Stimulated activated CD4-positive, alpha-beta T cell treated with anti-CD3 and anti-CD28 coated beads, Interleukin-4, amount 100 ng/mL, for 24 hours (primary cell): ENCODE measurements around the gene SQSTM1.
"Not testable (repeated sequence)": the region's sequence is repeated elsewhere in the genome, so short reads cannot be mapped to it uniquely, and the experiment has no call there.

Experiments
- DNase-seq: peaks from one replicate; pipeline ENCODE4 v3.0.0-alpha.2; 2020

The SQSTM1 gene

GRCh38 chr5:179820483-179821297 lies at the start of gene SQSTM1:
Gene SQSTM1 (plus strand): TSS chr5:179820905. CDS start chr5:179820937, 32 bp downstream.
- DNase-seq = peak; percentile 78

GRCh38 chr5:179771311-179771895 lies 49.3 kb upstream of the SQSTM1 start:
- no peak for DNase-seq

DNA sequence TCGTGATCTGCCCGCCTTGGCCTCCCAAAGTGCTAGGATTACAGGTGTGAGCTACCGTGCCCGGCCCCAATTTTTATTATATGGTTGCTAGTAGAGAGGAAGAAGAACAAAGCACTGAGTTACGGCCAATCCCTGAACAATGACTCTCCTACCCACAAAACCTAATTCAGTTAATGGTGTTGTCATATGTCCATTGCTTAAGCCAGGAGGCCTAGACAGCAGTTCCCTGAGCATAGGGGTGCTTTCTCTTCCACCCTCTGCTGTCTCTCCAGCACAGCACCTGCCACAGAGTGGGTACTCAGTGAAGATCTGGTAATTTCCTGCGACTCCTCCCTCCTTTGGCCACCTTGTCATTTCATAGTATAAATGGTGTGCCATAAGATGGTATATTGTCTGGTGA lies 48.4 kb upstream of the SQSTM1 start:
- no peak for DNase-seq

- no peak for DNase-seq
Observed at GRCh38 chr5:179773686-179774040, 47.0 kb upstream of the SQSTM1 start.

DNA sequence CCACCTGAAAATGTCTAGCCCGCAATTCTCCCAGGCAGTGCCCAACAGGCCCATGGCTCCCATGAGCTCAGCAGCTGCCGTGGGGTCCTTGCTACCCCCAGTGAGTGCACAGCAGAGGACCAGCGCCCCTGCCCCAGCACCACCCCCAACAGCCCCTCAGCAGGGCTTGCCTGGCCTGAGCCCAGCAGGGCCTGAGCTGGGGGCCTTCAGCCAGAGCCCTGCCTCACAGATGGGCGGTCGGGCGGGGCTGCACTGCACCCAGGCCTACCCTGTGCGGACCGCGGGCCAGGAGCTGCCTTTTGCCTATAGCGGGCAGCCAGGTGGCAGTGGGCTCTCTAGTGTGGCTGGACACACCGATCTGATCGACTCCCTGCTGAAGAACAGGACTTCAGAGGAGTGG lies 46.3 kb upstream of the SQSTM1 start:
- no peak for DNase-seq

DNA sequence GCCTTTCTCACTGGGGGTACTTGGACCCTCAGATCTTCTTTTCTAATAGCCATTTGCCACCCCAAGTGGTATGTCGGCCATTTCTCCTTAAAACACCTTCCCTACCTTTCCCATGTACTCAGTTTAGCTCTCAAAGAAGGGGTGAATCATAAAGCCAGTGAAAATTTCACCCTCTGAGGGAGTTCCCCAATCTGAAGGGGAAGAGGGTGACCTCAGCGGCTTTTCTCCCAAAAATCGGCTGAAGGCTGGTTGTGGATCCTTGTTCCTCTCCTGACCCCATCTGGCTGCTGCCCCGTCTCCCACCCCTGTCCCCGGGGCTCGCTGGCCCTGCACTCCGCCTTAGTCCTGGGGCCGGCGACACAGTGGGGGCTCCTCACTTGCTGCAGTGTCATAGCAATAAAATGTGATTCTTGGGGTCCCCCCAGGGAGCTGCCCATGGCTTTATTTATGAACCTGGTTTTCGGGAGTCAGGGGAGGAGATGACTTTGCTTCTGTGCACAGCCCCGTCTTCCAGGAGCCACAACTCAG lies 44.2 kb upstream of the SQSTM1 start:
- DNase-seq = no peak

DNA sequence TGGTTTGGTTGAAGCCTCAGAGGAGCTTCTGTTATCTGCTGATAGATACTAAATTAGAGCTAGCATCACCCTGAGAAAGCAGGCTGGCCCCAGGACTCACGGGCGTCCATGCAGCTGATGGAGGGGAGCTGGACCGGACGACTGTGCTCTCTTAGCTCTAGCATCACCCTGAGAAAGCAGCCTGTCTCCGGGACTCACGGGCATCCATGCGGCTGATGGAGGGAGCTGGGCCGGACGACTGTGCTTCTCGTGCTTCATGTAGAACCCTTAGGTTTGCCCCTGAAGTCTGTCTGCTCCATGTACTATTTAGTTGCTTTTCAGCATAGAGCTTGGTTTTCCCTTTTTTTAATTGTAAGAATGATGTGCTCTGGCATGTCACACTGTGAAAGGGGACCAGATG lies 43.2 kb upstream of the SQSTM1 start:
- DNase-seq = no peak

DNA sequence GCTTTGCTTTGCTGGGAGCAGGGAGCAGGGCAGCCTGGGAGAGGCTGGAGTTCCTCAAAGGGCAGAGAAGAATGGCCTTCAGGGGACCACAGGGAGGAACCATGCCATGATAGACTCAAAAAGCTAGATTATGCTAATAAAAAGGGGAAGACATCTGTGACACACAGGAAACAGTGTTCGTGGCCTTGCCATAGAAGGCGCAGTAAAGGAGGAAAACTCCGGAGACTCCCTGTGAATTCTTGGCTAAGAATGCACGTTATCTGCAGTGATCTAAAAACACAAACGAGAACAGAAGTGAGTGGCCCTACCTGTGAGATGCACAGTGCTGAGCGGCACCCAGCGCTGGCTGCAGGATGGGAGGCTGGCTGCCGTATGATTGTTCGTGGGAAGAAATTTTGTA lies 42.8 kb upstream of the SQSTM1 start:
- no peak for DNase-seq

GRCh38 chr5:179778591-179778990 lies 42.1 kb upstream of the SQSTM1 start:
- DNase-seq = no peak

DNA sequence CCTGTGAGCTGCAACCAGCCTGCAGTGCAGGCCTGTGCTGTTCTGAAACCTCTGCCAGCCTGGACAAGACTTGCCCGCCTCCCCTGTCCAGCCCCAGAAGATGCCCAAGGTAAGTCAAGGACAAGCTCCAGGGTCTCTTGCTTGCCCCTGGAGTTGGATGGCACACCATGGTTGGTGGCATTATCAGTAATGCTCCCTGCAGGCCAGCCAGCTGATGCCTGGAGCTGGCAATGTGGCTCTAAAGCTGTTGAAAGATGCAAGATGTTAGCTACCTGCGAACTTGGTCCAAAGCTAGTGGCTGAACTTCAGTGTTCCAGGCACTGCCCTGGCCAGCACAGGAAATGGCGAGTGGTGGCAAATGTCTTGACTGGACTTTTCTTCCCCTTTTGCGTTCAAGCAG lies 40.9 kb upstream of the SQSTM1 start:
- DNase-seq = no peak

DNA sequence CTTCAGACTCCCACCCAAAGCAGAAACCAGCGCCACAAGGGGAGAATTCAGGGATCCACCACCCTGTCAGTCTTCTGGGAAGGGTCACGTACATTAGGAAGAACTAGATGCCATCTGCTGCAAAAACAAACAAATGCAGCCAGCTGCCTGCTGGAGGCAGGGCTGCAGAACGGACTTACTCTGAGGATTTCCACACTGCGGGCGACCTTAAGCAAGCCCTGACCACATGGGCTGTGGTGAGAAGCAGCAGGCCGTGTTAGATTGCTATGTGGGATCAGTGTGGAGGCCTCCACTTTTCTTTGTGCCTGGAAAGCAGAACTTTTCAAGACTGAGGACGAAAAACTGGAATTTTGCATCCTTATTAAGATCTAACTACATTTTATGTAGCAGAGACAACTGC lies 40.3 kb upstream of the SQSTM1 start:
- no peak for DNase-seq

DNA sequence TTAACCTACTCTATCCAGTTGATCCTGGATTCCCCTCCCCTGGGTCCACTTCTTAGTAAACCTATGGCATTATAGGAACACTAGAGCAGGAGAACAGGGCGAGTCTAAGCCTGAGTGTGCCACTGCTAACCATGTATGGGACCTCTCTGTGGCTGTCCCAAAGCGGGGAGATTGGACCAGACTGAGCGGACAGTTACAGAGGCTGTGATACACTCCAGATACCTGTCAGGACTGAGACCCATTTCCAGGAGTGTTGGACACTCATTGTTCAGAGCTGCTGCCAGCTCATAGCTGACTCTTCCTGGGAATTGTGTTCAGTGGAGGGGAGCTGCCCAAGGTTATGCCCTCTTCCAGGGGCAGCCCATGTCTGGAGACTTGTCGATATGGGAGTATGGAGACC lies 38.9 kb upstream of the SQSTM1 start:
- DNase-seq = no peak

DNA sequence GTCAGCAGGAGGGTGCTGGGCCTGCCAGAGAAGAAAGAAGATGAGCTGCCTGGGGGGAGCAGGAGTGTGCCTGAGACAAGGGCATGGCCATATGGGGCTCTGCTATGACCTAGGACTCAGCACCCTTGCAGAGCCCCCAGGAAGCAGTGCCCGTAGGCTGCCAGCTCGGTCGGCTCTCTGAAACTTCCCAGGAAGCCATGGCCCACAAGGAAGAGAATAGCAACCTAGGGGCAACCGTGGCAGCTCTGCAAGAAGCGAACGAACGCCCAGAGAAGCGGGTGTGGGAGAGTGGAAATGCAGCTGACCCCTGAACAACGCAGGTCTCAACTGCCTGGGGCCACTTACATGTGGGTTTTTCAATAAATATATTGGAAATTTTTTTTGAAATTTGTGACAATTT lies 37.6 kb upstream of the SQSTM1 start:
- no peak for DNase-seq

DNA sequence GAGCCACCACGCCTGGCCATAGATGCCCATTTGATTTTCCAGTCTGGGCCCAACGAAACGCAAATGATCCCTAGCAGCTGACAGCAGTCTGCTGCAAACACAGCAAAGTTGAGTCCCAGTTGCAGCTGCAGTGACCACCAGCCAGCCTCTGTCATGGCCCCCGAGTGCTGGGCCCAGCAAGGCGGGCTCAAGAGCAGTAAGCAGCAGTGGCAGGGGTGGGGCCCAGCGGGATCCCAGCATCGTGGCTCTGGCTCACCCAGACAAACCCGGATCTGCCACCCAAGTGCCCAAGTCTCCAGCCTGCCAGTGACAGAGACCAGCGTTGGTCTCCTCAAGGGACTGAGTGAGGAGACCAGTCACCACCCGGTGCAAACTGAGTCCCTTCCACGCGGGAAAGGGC lies 33.8 kb upstream of the SQSTM1 start:
- DNase-seq = no peak

DNA sequence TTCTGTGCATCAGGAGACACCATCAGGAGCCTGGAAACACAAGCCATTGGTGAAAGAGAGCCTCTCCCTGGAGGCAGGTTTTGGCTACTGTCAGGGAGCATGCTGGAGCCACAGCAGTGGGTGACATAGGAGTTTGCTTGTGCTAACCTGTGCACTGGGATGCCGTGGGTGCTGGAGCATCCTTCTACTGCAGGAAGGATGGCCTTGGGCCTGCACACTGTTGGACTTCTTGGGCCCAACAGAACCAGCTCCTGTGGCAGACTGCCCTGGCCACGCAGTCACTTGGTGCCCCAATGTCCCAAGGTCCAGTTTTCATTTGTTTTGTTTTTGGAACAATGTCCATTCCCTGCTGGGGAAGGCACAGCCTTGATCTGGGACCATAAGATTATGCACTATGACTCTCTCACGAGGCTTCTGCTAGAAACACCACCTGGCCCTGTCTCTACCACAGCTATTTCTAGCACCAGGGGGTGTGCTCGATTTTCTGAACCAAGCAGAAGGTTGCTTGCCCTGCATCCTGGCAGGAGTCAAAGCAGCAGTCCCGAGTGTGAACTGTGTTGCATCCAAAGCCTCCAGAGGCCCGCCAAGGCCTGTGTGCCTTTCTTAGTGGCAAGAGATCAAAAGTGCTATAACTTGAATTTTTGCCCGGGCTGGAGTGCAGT lies 32.4 kb upstream of the SQSTM1 start:
- DNase-seq = no peak

DNA sequence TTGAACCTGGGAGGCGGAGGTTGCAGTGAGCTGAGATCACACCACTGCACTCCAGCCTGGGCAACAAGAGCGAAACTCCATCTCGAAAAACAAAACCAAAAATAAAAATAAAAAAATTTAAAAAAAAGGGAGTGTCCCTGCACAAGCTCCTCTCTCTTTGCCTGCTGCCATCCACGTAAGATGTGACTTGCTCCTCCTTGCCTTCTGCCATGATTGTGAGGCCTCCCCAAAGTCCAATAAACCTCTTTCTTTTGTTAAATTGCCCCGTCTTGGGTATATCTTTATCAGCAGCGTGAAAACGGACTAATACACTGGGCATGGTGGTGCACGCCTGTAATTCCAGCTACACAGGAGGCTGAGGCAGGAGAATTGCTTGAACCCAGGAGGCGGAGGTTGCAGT lies 31.4 kb upstream of the SQSTM1 start:
- not testable (repeated sequence) for DNase-seq

DNA sequence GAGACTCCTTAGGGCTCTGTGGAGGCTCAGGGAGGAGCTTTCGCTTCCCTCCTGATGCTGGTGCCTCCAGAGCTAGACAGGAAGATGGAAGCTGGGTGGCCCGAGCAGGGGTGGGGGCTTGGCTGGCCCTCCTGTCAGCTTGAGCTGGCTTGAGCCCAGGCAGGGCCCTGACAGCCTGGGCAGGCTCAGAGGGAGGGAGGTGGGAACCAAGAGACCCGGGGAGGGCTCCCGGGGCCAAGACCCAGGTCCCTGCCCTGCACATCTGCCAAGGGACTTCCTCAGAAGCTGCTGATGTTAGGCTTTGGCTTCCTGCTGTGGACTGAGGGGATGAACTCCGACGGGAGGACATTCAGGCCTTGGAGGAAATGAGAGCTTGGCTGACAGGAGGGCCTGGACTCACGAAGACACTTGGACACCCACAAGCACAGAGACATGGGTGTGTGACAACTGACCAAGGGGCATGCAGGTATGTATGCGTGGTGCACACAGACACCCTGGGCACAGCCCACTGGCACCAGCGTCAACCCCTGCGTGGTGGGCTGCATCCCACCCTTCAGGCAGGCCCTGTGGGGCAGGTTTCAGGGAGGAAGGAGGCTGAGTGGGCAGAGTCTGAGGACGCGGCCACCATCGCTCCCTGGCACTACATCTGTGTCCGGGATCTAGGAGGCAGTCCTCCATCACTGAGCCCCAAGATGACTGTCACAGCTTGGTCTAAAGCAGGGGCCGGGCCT lies 28.7 kb upstream of the SQSTM1 start:
- no peak for DNase-seq

DNA sequence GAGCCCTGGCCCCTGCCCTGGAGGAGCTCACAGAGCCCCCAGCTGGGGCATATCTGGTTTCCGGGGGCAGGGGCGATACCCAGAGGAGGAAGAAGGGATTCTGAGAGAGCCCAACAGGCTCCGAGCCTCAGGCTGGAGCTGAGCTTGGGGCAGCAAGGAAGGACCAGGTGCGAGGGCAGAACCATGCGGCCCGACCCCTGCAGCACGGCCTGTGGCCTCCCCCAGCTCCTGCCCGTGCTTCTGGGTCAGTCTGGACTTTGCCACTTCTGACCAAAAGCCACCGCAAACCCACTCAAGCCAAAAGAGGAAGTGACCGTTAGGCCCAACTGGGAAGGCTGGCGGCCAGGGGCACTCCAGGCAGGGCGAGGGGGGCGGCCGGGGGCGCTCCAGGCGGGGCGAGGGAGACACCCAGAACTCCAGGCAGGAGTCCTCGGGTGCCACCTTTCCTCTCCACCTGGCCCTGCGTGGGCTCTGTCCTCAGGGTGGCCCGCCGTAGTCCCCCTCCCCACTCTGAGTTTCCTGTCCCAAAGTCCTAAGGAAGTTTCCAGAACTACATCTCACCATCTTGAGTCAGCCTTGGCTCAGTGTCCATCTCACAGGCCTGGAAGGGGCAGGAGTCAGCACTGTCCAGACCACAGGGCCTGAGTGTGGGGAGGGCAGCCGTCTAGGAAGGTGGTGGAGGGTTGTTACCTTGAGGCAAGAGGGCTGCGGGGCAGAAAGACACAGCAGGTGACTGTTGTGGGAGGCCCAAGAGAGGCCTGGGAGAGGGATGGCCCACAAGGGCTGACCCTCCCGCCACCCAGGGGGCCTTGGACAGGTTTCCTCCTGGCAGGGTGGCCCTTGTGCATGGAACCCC lies 27.9 kb upstream of the SQSTM1 start:
- no peak for DNase-seq

GRCh38 chr5:179793468-179794139 lies 27.1 kb upstream of the SQSTM1 start, which contains the start of gene LTC4S:
Gene LTC4S (plus strand): TSS chr5:179793986. CDS start chr5:179794081, 95 bp downstream.
- DNase-seq = no peak

DNA sequence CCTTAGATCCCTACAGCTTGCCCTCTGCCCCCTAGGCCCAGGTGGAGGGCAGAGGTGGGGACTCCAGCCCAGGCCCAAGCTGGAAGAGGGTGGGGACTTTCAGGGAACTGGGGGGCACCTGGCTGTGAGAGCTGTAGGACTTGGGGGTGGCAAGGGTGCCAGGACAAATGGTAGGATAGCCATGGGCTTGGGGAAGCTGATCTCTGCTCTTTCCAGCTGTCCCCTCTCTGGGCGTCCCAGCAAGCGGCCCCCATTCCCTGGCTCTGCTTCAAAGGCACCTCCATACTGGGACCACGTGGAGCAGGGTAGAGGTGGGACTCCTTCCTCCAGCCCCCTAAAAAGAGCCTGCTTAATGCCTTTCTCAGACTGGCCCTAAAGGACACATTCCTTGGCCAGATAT lies 26.5 kb upstream of the SQSTM1 start:
- no peak for DNase-seq

GRCh38 chr5:179794575-179794974 lies 26.1 kb upstream of the SQSTM1 start:
- no peak for DNase-seq
